K562 (cell line): ENCODE measurements around the gene CARMIL3. TPM values are rescaled to one million over a fixed set of nuclear protein-coding genes. Genes with fewer than 3 reads are reported as not detected.

Source experiments
- AFF4 ChIP-seq: sonication (generic); formaldehyde crosslinking; IDR thresholded peaks from 2 replicates; pipeline ENCODE4 v1.8.0; 2023; ENCODE audit warnings: mild to moderate bottlenecking, missing genetic modification reagents
- BCL6 ChIP-seq: fragments of 250-450 bp; sonication (Bioruptor Pico); IDR thresholded peaks from 2 replicates; pipeline ENCODE4 v1.4.0; 2020
- BHLHE40 ChIP-seq: IDR thresholded peaks from 2 replicates; pipeline ENCODE4 v1.6.1; 2011; ENCODE audit warnings: low read length, improper control_type of control experiment
- BRCA1 ChIP-seq, 2 experiments: fragments of 450-650 bp in 1 of 2; sonication (generic) in 1 of 2; formaldehyde crosslinking in 1 of 2; IDR thresholded peaks; 2 replicates each; pipeline versions ENCODE4 v1.5.0 to v1.6.1; 2017 to 2020; ENCODE audit warnings: mild to moderate bottlenecking in 1 of 2, missing genetic modification reagents in 1 of 2
- CXXC5 ChIP-seq: fragments of 250-450 bp; sonication (Bioruptor Pico); IDR thresholded peaks from 2 replicates; pipeline ENCODE4 v1.8.0; 2022; ENCODE audit warnings: inconsistent platforms, mild to moderate bottlenecking, moderate library complexity
- ESRRA ChIP-seq: fragments of 450-650 bp; IDR thresholded peaks from 2 replicates; pipeline ENCODE4 v1.6.1; 2014; ENCODE audit warnings: low read depth, mild to moderate bottlenecking, moderate library complexity, borderline replicate concordance
- HDAC2 ChIP-seq: fragments of 450-650 bp; IDR thresholded peaks from 2 replicates; pipeline ENCODE4 v1.6.1; 2016; ENCODE audit warnings: mild to moderate bottlenecking
- HDAC3 ChIP-seq: fragments of 450-650 bp; IDR thresholded peaks from 2 replicates; pipeline ENCODE4 v1.6.1; 2018; ENCODE audit warnings: borderline replicate concordance, mild to moderate bottlenecking, moderate library complexity; ENCODE audit not compliant: partially characterized antibody
- HDGF ChIP-seq: fragments of 450-650 bp; IDR thresholded peaks from 2 replicates; pipeline ENCODE4 v1.6.1; 2016
- ILF3 ChIP-seq: fragments of 450-650 bp; IDR thresholded peaks from 2 replicates; pipeline ENCODE4 v1.6.1; 2018; ENCODE audit warnings: antibody characterized with exemption, mild to moderate bottlenecking, moderate library complexity, borderline replicate concordance
- POLR2AphosphoS5 ChIP-seq: IDR thresholded peaks from 2 replicates; pipeline ENCODE4 v1.6.1; 2011; ENCODE audit warnings: mild to moderate bottlenecking, low read depth, low read length, moderate library complexity; ENCODE audit not compliant: control insufficient read depth, insufficient read depth
- RBM25 ChIP-seq: fragments of 200-400 bp; formaldehyde crosslinking; IDR thresholded peaks from 2 replicates; pipeline ENCODE4 v1.6.1; 2018; ENCODE audit warnings: low read length, low read depth, moderate library complexity; ENCODE audit not compliant: severe bottlenecking
- SMAD1 ChIP-seq: fragments of 150-350 bp; IDR thresholded peaks from 2 replicates; pipeline ENCODE4 v1.6.1; 2014; ENCODE audit warnings: low read length, low read depth; ENCODE audit not compliant: partially characterized antibody
- ZNF24 ChIP-seq: fragments of 450-650 bp; IDR thresholded peaks from 2 replicates; pipeline ENCODE4 v1.6.1; 2016
- ZNF280A ChIP-seq: fragments of 450-650 bp; IDR thresholded peaks from 2 replicates; pipeline ENCODE4 v1.6.1; 2018; ENCODE audit warnings: mild to moderate bottlenecking, low read depth; ENCODE audit not compliant: partially characterized antibody
- ZNF79 ChIP-seq: fragments of 250-450 bp; sonication (Bioruptor Pico); IDR thresholded peaks from 2 replicates; pipeline ENCODE4 v1.4.0; 2020; ENCODE audit warnings: low read depth, mild to moderate bottlenecking, moderate library complexity
- polyA plus RNA-seq, 8 experiments: library from polyadenylated mRNA; depleted of rRNA in 4 of 8; stranded (reverse) in 5 of 8; unstranded in 3 of 8; fragments of >200 nt; fragmentation: Nextera tagmentation in 2 of 8; fragmentation: Illumina TruSeq in 1 of 8; extraction: Ambion mirVana in 2 of 8; extraction: Trizol in 1 of 8; gene quantifications; 2 replicates each; pipeline versions ENCODE4 v1.2.1 to v1.2.3, GENCODE V29; 2011 to 2014; ENCODE audit warnings: inconsistent platforms in 1 of 8, missing spikeins in 1 of 8
- total RNA-seq, 7 experiments: library from RNA; depleted of rRNA in 6 of 7; stranded (reverse); fragments of >200 nt in 6 of 7; fragmentation: Illumina TruSeq in 2 of 7; extraction: Trizol in 2 of 7; gene quantifications; 2 replicates each; pipeline versions ENCODE4 v1.2.1 to v1.2.3, GENCODE V29; 2011 to 2021; ENCODE audit warnings: low replicate concordance in 1 of 7

CARMIL3 gene
- total and polyA plus RNA-seq, 9 of the 15 experiments (the other 6 are each of a cell fraction or from before 2014, with no cell fraction given): 0.01 to 0.11 (median 0.05) TPM; not detected in 5

- TF ChIP-seq POLR2AphosphoS5 (no peak), ZNF79 (CRISPR knock-in tag) (no peak), BHLHE40 (no peak), BRCA1 (IDR thresholded peaks at IDR 0.05) (no peak), BRCA1 (CRISPR knock-in tag; IDR thresholded peaks at IDR 0.05) (no peak), ZNF280A (no peak), ESRRA (no peak), ILF3 (no peak), HDAC2 (0 out of 2 replicates have a peak, but pooled peaks have one; percentile 15), BCL6 (CRISPR knock-in tag) (no peak), HDAC3 (no peak), SMAD1 (peak; percentile 30), RBM25 (no peak), ZNF24 (no peak), HDGF (0 out of 2 replicates have a peak, but pooled peaks have one; percentile 20), AFF4 (CRISPR knock-in tag) (no peak), CXXC5 (CRISPR knock-in tag) (no peak)
These were observed 41.5 kb downstream of the CARMIL3 start (continued) for GRCh38 chr14:24093207-24093900.
